ENCODE results near the gene CRBN.

- no peak for TF ChIP-seq CTCF (IDR thresholded peaks at IDR 0.05)
- no peak for TF ChIP-seq FOSL2 (IDR thresholded peaks at IDR 0.05; ENCODE audit: borderline replicate concordance, low read depth)
- TF ChIP-seq TAF1 (IDR thresholded peaks at IDR 0.05; ENCODE audit: borderline replicate concordance, low read depth, low read length) = no peak
- no peak for TF ChIP-seq RFX5 (IDR thresholded peaks at IDR 0.05; ENCODE audit: low read length)
- TF ChIP-seq EZH2phosphoT487 (IDR thresholded peaks at IDR 0.05; ENCODE audit: borderline replicate concordance, low read depth) = no peak
- no peak for TF ChIP-seq ELF1 (IDR thresholded peaks at IDR 0.05)
- no peak for TF ChIP-seq NFIC (IDR thresholded peaks at IDR 0.05; ENCODE audit: borderline replicate concordance)
- TF ChIP-seq RAD21 (IDR thresholded peaks at IDR 0.05; ENCODE audit: low read length) = no peak
Observed at GRCh38 chr3:3110749-3111361, 68.6 kb downstream of the CRBN start.
